Left lung (tissue), 10 donors: ENCODE results near the gene SLC23A3. TPM values are rescaled to one million over a fixed set of nuclear protein-coding genes. Genes with fewer than 3 reads are reported as not detected.

Source experiments
- ATAC-seq: fragments of 200-7000 bp; cut with Tn5 transposase; one replicate; pipeline ENCODE4 v1.9.1; 2020; ENCODE audit warnings: moderate library complexity
- DNase-seq, 4 donors: peaks; one replicate each; pipeline ENCODE4 v3.0.0-alpha.2; 2013 to 2020
- H3K27ac ChIP-seq, 2 donors: fragments of 200-600 bp; sonication (generic) in 1 of 2; one replicate each; pipeline versions ENCODE4 v1.5.0 to v1.8.0; 2020 to 2021
- H3K27me3 ChIP-seq, 2 donors: fragments of 200-600 bp; sonication (generic) in 1 of 2; one replicate each; pipeline versions ENCODE4 v1.5.0 to v1.8.0; 2020 to 2021
- H3K36me3 ChIP-seq, 2 donors: fragments of 200-600 bp; sonication (generic) in 1 of 2; one replicate each; pipeline versions ENCODE4 v1.5.0 to v1.8.0; 2020 to 2021
- H3K4me1 ChIP-seq, 2 donors: fragments of 200-600 bp; one replicate each; pipeline ENCODE4 v1.8.0; 2021
- H3K4me3 ChIP-seq, 2 donors: fragments of 200-600 bp; sonication (generic) in 1 of 2; one replicate each; pipeline versions ENCODE4 v1.5.0 to v1.8.0; 2020 to 2021; ENCODE audit warnings: mild to moderate bottlenecking in 1 of 2
- H3K9me3 ChIP-seq, 2 donors: fragments of 200-600 bp; sonication (generic) in 1 of 2; one replicate each; pipeline versions ENCODE4 v1.5.0 to v1.8.0; 2020 to 2021
- CTCF ChIP-seq, 2 donors: fragments of 200-600 bp; sonication (generic) in 1 of 2; IDR thresholded peaks; one replicate each; pipeline versions ENCODE4 v1.5.0 to v1.8.0; 2021; ENCODE audit warnings: antibody characterized with exemption in 2 of 2
- intact Hi-C, 2 donors: fragments of 100-400 bp; cut with DNase I; formaldehyde crosslinking; loops; one replicate each; pipeline versions ENCODE4 v1.11.2 to v1.14.2; 2022
- polyA plus RNA-seq, 6 donors: library from polyadenylated mRNA; unstranded; fragments of 120-200 nt; gene quantifications; one replicate each; pipeline ENCODE4 v1.2.1, GENCODE V29; 2013; ENCODE audit not compliant: insufficient read length in 6 of 6
- total RNA-seq, 2 donors: library from RNA; stranded (reverse); fragmentation: NEBNext Ultra II Directional; extraction: Animal tissue kit (Norgen Biotek cat#: 25700); gene quantifications; one replicate each; pipeline ENCODE4 v1.2.1, GENCODE V29; 2021
- donor health status: DM: no; HTN: yes; CAD: no.
- donor health status: DM: no; HTN: no; CAD: no.

SLC23A3 gene
- total and polyA plus RNA-seq, 8 donors, result 2.6 to 5.5 (median 4.3) TPM

GRCh38 chr2:219118504-219118903 lies 51.3 kb downstream of the SLC23A3 start:
- peaks cover 5 to 10% of the 10 kb centered on the region in 2 donors for H3K4me1 ChIP-seq
- H3K9me3 ChIP-seq, result no peaks in the 10 kb centered on the region
- intact Hi-C loops, result no loop called here
- no peaks in the 10 kb centered on the region for H3K27me3 ChIP-seq
- H3K4me3 ChIP-seq, result no peak overlapping the region
- no peak for TF ChIP-seq CTCF (IDR thresholded peaks at IDR 0.05)
- H3K36me3 ChIP-seq, result no peaks in the 10 kb centered on the region
- DNase-seq (no peak), ATAC-seq (no peak)
- no peak overlapping the region for H3K27ac ChIP-seq

- Histone ChIP-seq H3K4me3 (no peak overlapping the region), H3K27me3 (no peaks in the 10 kb centered on the region), H3K27ac (no peak overlapping the region), H3K36me3 (no peaks in the 10 kb centered on the region), H3K9me3 (no peaks in the 10 kb centered on the region), H3K4me1 (peaks cover 1 to 6% of the 10 kb centered on the region in 2 donors)
- peak; percentile 62 for ATAC-seq
- TF ChIP-seq CTCF (IDR thresholded peaks at IDR 0.05), result no peak
- DNase-seq, result no peak
- intact Hi-C loops, result no loop called here
These were observed 52.8 kb downstream of the SLC23A3 start for GRCh38 chr2:219116776-219117646.

GRCh38 chr2:219112651-219113338 lies 57.0 kb downstream of the SLC23A3 start:
- Histone ChIP-seq H3K9me3 (no peaks in the 10 kb centered on the region), H3K4me3 (no peak overlapping the region), H3K36me3 (no peaks in the 10 kb centered on the region), H3K27ac (no peak overlapping the region), H3K27me3 (no peaks in the 10 kb centered on the region), H3K4me1 (peaks cover 0 to 41% of the 10 kb centered on the region in 2 donors)
- intact Hi-C loops, result no loop called here
- ATAC-seq, result no peak
- no peak for TF ChIP-seq CTCF (IDR thresholded peaks at IDR 0.05)
- DNase-seq, result no peak

- H3K36me3 ChIP-seq, result no peaks in the 10 kb centered on the region
- no peak for DNase-seq
- ATAC-seq, result no peak
- no peak for TF ChIP-seq CTCF (IDR thresholded peaks at IDR 0.05)
- H3K4me1 ChIP-seq, result peaks cover 3 to 46% of the 10 kb centered on the region in 2 donors
- H3K4me3 ChIP-seq, result no peak overlapping the region
- no peaks in the 10 kb centered on the region for H3K9me3 ChIP-seq
- no peaks in the 10 kb centered on the region for H3K27me3 ChIP-seq
- H3K27ac ChIP-seq, result no peak overlapping the region
- intact Hi-C loops, result no loop called here
These were observed 57.8 kb downstream of the SLC23A3 start for GRCh38 chr2:219112062-219112406.

Other genes with a start within 250 kb of the SLC23A3 start
- gene CDK5R2, start 210.4 kb downstream of the SLC23A3 start, total RNA-seq, result not detected
- under 1 TPM; 0.13 to 0.30 (median 0.17) TPM for gene CDK5R2, start 210.4 kb downstream of the SLC23A3 start, polyA plus RNA-seq
- gene FEV, start 184.8 kb downstream of the SLC23A3 start, total RNA-seq, result not detected
- gene FEV, start 184.8 kb downstream of the SLC23A3 start, polyA plus RNA-seq, result not detected
- not detected for gene CRYBA2, start 176.6 kb downstream of the SLC23A3 start, total RNA-seq
- under 1 TPM in 1 of 6 donors, not detected in 5; 0.22 TPM for gene CRYBA2, start 176.6 kb downstream of the SLC23A3 start, polyA plus RNA-seq
- 1 to 10 TPM in 1 of 2 donors, not detected in 1; 4.3 TPM for gene CFAP65, start 128.5 kb downstream of the SLC23A3 start, total RNA-seq
- gene CFAP65, start 128.5 kb downstream of the SLC23A3 start, polyA plus RNA-seq, result 1 to 10 TPM in 5 of 6 donors, under 1 TPM in 1; 0.83 to 4.3 (median 2.9) TPM
- gene IHH, start 109.1 kb downstream of the SLC23A3 start, total RNA-seq, result 1 to 10 TPM; 1.0 to 1.7 TPM
- gene IHH, start 109.1 kb downstream of the SLC23A3 start, polyA plus RNA-seq, result 1 to 10 TPM; 1.7 to 3.7 (median 2.1) TPM
- gene NHEJ1, start 9.2 kb downstream of the SLC23A3 start, total RNA-seq, result 10 to 100 TPM; 14.0 to 16.4 TPM
- gene NHEJ1, start 9.2 kb downstream of the SLC23A3 start, polyA plus RNA-seq, result 10 to 100 TPM; 16.3 to 20.9 (median 18.8) TPM
- 10 to 100 TPM; 59.0 to 68.2 TPM for gene CNPPD1, start 6.9 kb upstream of the SLC23A3 start, total RNA-seq
- 10 to 100 TPM; 34.6 to 42.7 (median 40.7) TPM for gene CNPPD1, start 6.9 kb upstream of the SLC23A3 start, polyA plus RNA-seq
- gene RETREG2, start 8.2 kb upstream of the SLC23A3 start, total RNA-seq, result 10 to 100 TPM; 84.6 to 85.4 TPM
- gene RETREG2, start 8.2 kb upstream of the SLC23A3 start, polyA plus RNA-seq, result 10 to 100 TPM; 75.0 to 86.6 (median 81.7) TPM
- 10 to 100 TPM; 28.5 to 40.8 TPM for gene ZFAND2B, start 36.8 kb upstream of the SLC23A3 start, total RNA-seq
- 10 to 100 TPM; 26.3 to 41.8 (median 36.0) TPM for gene ZFAND2B, start 36.8 kb upstream of the SLC23A3 start, polyA plus RNA-seq
- gene ABCB6, start 48.9 kb upstream of the SLC23A3 start, total RNA-seq, result 10 to 100 TPM; 24.3 to 45.3 TPM
- 10 to 100 TPM; 23.2 to 45.3 (median 30.1) TPM for gene ABCB6, start 48.9 kb upstream of the SLC23A3 start, polyA plus RNA-seq
- 10 to 100 TPM; 53.6 to 58.9 TPM for gene ATG9A, start 59.6 kb upstream of the SLC23A3 start, total RNA-seq
- gene ATG9A, start 59.6 kb upstream of the SLC23A3 start, polyA plus RNA-seq, result 10 to 100 TPM; 43.1 to 52.6 (median 47.0) TPM
- gene ANKZF1, start 59.8 kb upstream of the SLC23A3 start, total RNA-seq, result 10 to 100 TPM; 34.5 to 36.5 TPM
- 10 to 100 TPM; 54.7 to 85.5 (median 80.0) TPM for gene ANKZF1, start 59.8 kb upstream of the SLC23A3 start, polyA plus RNA-seq
- 10 to 100 TPM in 1 of 2 donors, 1 to 10 TPM in 1; 9.9 to 11.9 TPM for gene GLB1L, start 75.4 kb upstream of the SLC23A3 start, total RNA-seq
- gene GLB1L, start 75.4 kb upstream of the SLC23A3 start, polyA plus RNA-seq, result 10 to 100 TPM; 14.6 to 17.9 (median 16.6) TPM
- 10 to 100 TPM; 23.9 to 26.3 TPM for gene STK16, start 75.5 kb upstream of the SLC23A3 start, total RNA-seq
- 10 to 100 TPM; 30.9 to 35.6 (median 33.2) TPM for gene STK16, start 75.5 kb upstream of the SLC23A3 start, polyA plus RNA-seq
- gene TUBA4B, start 83.2 kb upstream of the SLC23A3 start, total RNA-seq, result 1 to 10 TPM in 1 of 2 donors, not detected in 1; 3.0 TPM
- gene TUBA4B, start 83.2 kb upstream of the SLC23A3 start, polyA plus RNA-seq, result 1 to 10 TPM in 5 of 6 donors, under 1 TPM in 1; 0.50 to 6.0 (median 3.7) TPM
- gene TUBA4A, start 83.9 kb upstream of the SLC23A3 start, total RNA-seq, result 10 to 100 TPM; 65.0 to 84.0 TPM
- gene TUBA4A, start 83.9 kb upstream of the SLC23A3 start, polyA plus RNA-seq, result 10 to 100 TPM; 24.1 to 41.4 (median 36.2) TPM
- gene DNAJB2, start 109.3 kb upstream of the SLC23A3 start, total RNA-seq, result 10 to 100 TPM; 54.2 to 97.4 TPM
- 10 to 100 TPM; 58.7 to 74.8 (median 63.7) TPM for gene DNAJB2, start 109.3 kb upstream of the SLC23A3 start, polyA plus RNA-seq
- 1 to 10 TPM in 1 of 2 donors, not detected in 1; 1.4 TPM for gene PTPRN, start 139.4 kb upstream of the SLC23A3 start, total RNA-seq
- 1 to 10 TPM in 1 of 6 donors, under 1 TPM in 5; 0.17 to 1.1 (median 0.79) TPM for gene PTPRN, start 139.4 kb upstream of the SLC23A3 start, polyA plus RNA-seq
- gene RESP18, start 162.7 kb upstream of the SLC23A3 start, total RNA-seq, result not detected
- gene RESP18, start 162.7 kb upstream of the SLC23A3 start, polyA plus RNA-seq, result not detected
- gene DNPEP, start 217.9 kb upstream of the SLC23A3 start, total RNA-seq, result 10 to 100 TPM; 41.6 to 62.9 TPM
- 10 to 100 TPM; 60.6 to 86.4 (median 72.9) TPM for gene DNPEP, start 217.9 kb upstream of the SLC23A3 start, polyA plus RNA-seq
- 100 to 1,000 TPM in 1 of 2 donors, 10 to 100 TPM in 1; 32.0 to 101 TPM for gene DES, start 248.3 kb upstream of the SLC23A3 start, total RNA-seq
- 10 to 100 TPM in 5 of 6 donors, 1 to 10 TPM in 1; 8.7 to 31.3 (median 23.8) TPM for gene DES, start 248.3 kb upstream of the SLC23A3 start, polyA plus RNA-seq